ENCODE results near the gene POLR2M. TPM values are rescaled to one million over a fixed set of nuclear protein-coding genes. Genes with fewer than 3 reads are reported as not detected.

Gene POLR2M
- total and polyA plus RNA-seq, 10 of the 15 experiments (the other 5 are each of a cell fraction or from before 2014, with no cell fraction given): 5.8 to 364 (median 23.7) TPM

GRCh38 chr15:57680021-57680420, 26.5 kb upstream of the POLR2M start:
- CTCF ChIA-PET: no interaction called here
- no peak for ATAC-seq
- no TSS peak for BruUV-seq (replicated peaks)

More at GRCh38 chr15:57680021-57680420, 26.5 kb upstream of the POLR2M start:
- H3K79me2 ChIP-seq (ENCODE audit: control insufficient read depth, insufficient read depth, low read length): no peaks in the 10 kb centered on the region
- ChIA-PET POLR2A (no interaction called here), RAD21 (ENCODE audit: unreplicated experiment) (no interaction called here), SMC1A (ENCODE audit: uncharacterized antibody, unreplicated experiment) (interaction anchor here (1.7 kb wide), 1 partner anchor 152 kb away, joined by 3 read pairs; no protein-coding TSS in a partner anchor)
- no peak overlapping the region for H3K4me2 ChIP-seq (ENCODE audit: control insufficient read depth, insufficient read depth)
- no peaks in the 10 kb centered on the region for H3K4me1 ChIP-seq (ENCODE audit: control insufficient read depth, insufficient read depth, low read length)
- WGBS (ENCODE audit: insufficient coverage, insufficient replicate concordance, low lambda C conversion rate, missing lambda C conversion rate): 100% methylated on average over 1 of the region's 1 CpG
- no peaks in the 10 kb centered on the region for H3K36me3 ChIP-seq (ENCODE audit: control insufficient read depth in 2 of 2, insufficient read depth in 2 of 2, low read length in 1 of 2)
- FAIRE-seq (no peak), DNase-seq (ENCODE audit: low read depth, low spot score) (no peak)
- no peak overlapping the region for H3K4me3 ChIP-seq
- no peaks in the 10 kb centered on the region; a peak in 2 of 4 replicates for H3K27me3 ChIP-seq (replicated peaks in 1 of 2; ENCODE audit: control insufficient read depth in 2 of 2, insufficient read depth in 2 of 2, low read length in 1 of 2)
- peak overlapping the region; percentile 39 for H2AFZ ChIP-seq (ENCODE audit: control insufficient read depth, low read depth, low read length)
- no peak overlapping the region for H3K27ac ChIP-seq (ENCODE audit: control insufficient read depth, insufficient read depth)
- TF ChIP-seq LARP7 (IDR thresholded peaks at IDR 0.05) (no peak), NRF1 (conservative IDR thresholded peaks at IDR 0.05; ENCODE audit: low read depth, low read length) (no peak), BACH1 (IDR thresholded peaks at IDR 0.05; ENCODE audit: borderline replicate concordance) (no peak), ZNF687 (IDR thresholded peaks at IDR 0.05) (no peak), RAD51 (IDR thresholded peaks at IDR 0.05) (no peak), ZNF207 (IDR thresholded peaks at IDR 0.05; ENCODE audit: borderline replicate concordance) (no peak), SIX5 (IDR thresholded peaks at IDR 0.05; ENCODE audit: low read depth, low read length, severe bottlenecking) (no peak), NFIC (IDR thresholded peaks at IDR 0.05; ENCODE audit: low read depth, low read length) (no peak), RELB (IDR thresholded peaks at IDR 0.05; ENCODE audit: low read depth) (no peak), CEBPB (IDR thresholded peaks at IDR 0.05; ENCODE audit: borderline replicate concordance in 1 of 2, low read depth in 2 of 2, low read length in 2 of 2) (no peak), PAX5 (IDR thresholded peaks at IDR 0.05; ENCODE audit: borderline replicate concordance, low read depth, low read length) (no peak), ZNF274 (IDR thresholded peaks at IDR 0.05; ENCODE audit: insufficient read depth, insufficient read length) (no peak), ELK1 (IDR thresholded peaks at IDR 0.05; ENCODE audit: low read depth, low read length) (no peak), PAX8 (IDR thresholded peaks at IDR 0.05) (no peak), CBFB (IDR thresholded peaks at IDR 0.05; ENCODE audit: low read depth) (no peak), ZNF217 (IDR thresholded peaks at IDR 0.05) (no peak)
- H3K9me3 ChIP-seq (replicated peaks; ENCODE audit: control insufficient read depth, insufficient read depth, low read length): no peaks in the 10 kb centered on the region
- intact Hi-C loops (cut with micrococcal nuclease; ENCODE audit: unreplicated experiment): no loop called here
- in situ Hi-C loops (cut with MboI): no loop called here
- no peak overlapping the region for H3K9ac ChIP-seq (ENCODE audit: control insufficient read depth, insufficient read depth, low read length)
- H4K20me1 ChIP-seq (ENCODE audit: control insufficient read depth, insufficient read depth): no peaks in the 10 kb centered on the region
